Hair follicle dermal papilla cell (primary cell): ENCODE results near the gene CCDC60. TPM values are rescaled to one million over a fixed set of nuclear protein-coding genes. Genes with fewer than 3 reads are reported as not detected.

ENCODE experiments used
- total RNA-seq: library from RNA; depleted of rRNA; stranded (reverse); fragments of >200 nt; gene quantifications from 2 replicates; pipeline ENCODE4 v1.2.3, GENCODE V29; 2012

The CCDC60 gene
- total RNA-seq: not detected in 2 replicates

GRCh38 chr12:119334430-119335170 lies at the start of gene CCDC60:
Gene CCDC60 (plus strand): TSS chr12:119334729. CDS start chr12:119335177, 448 bp downstream.

Other genes with a start within 250 kb of the CCDC60 start
- 1.1 and 5.5 TPM in 2 replicates for gene HSPB8, start 155.8 kb upstream of the CCDC60 start, total RNA-seq